ENCODE data around the gene HOXA13.

The HOXA13 gene

GRCh38 chr7:27210441-27211083 lies 10.7 kb upstream of the HOXA13 start:
- Histone ChIP-seq H3K27ac (no peak overlapping the region), H3K4me3 (peak overlapping the region in 1 of 7 experiments; percentile 11)

GRCh38 chr7:27209933-27210440 lies 10.1 kb upstream of the HOXA13 start:
- Histone ChIP-seq H3K4me3 (no peak overlapping the region), H3K27ac (no peak overlapping the region)

GRCh38 chr7:27208998-27209397 lies 9.1 kb upstream of the HOXA13 start:
- Histone ChIP-seq H3K27ac (no peak overlapping the region), H3K4me3 (no peak overlapping the region)

GRCh38 chr7:27207348-27207985 lies 7.6 kb upstream of the HOXA13 start:
- no peak overlapping the region for H3K4me3 ChIP-seq
- H3K27ac ChIP-seq: no peak overlapping the region

GRCh38 chr7:27205325-27206280 lies 5.7 kb upstream of the HOXA13 start:
- no peak overlapping the region for H3K27ac ChIP-seq
- peak overlapping the region in 1 of 7 experiments; percentile 9 for H3K4me3 ChIP-seq

- Histone ChIP-seq H3K27ac (no peak overlapping the region), H3K4me3 (peak overlapping the region in 1 of 7 experiments; percentile 9)
These were observed 5.0 kb upstream of the HOXA13 start for GRCh38 chr7:27204851-27205322.

- no peak overlapping the region for H3K4me3 ChIP-seq
- H3K27ac ChIP-seq: no peak overlapping the region
These were observed 4.2 kb upstream of the HOXA13 start for GRCh38 chr7:27203964-27204594.

- H3K4me3 ChIP-seq: no peak overlapping the region
- no peak overlapping the region for H3K27ac ChIP-seq
These were observed 3.6 kb upstream of the HOXA13 start for GRCh38 chr7:27203365-27203953.

GRCh38 chr7:27202862-27203134 lies 2.9 kb upstream of the HOXA13 start:
- H3K4me3 ChIP-seq: no peak overlapping the region
- no peak overlapping the region for H3K27ac ChIP-seq

GRCh38 chr7:27202018-27202861 lies 2.3 kb upstream of the HOXA13 start:
- H3K27ac ChIP-seq: no peak overlapping the region
- no peak overlapping the region for H3K4me3 ChIP-seq

- H3K27ac ChIP-seq: no peak overlapping the region
- peak overlapping the region in 1 of 7 experiments; percentile 12 for H3K4me3 ChIP-seq
These were observed 1.7 kb upstream of the HOXA13 start for GRCh38 chr7:27201580-27202017.

- H3K27ac ChIP-seq: no peak overlapping the region
- H3K4me3 ChIP-seq: peak overlapping the region in 4 of 7 experiments; percentile 26 to 42 (median 34)
These were observed 1.1 kb upstream of the HOXA13 start for GRCh38 chr7:27200761-27201579.

GRCh38 chr7:27198871-27199801 lies 755 bp downstream of the HOXA13 start:
- Histone ChIP-seq H3K27ac (peak overlapping the region in 3 of 21 experiments; percentile 4 to 76 (median 34)), H3K4me3 (peak overlapping the region in 5 of 7 experiments; percentile 10 to 42 (median 20))

- H3K4me3 ChIP-seq: peak overlapping the region in 2 of 7 experiments; percentile 20 to 25
- peak overlapping the region in 2 of 21 experiments; percentile 4 to 76 for H3K27ac ChIP-seq
These were observed 1.6 kb downstream of the HOXA13 start for GRCh38 chr7:27198138-27198841.

- Histone ChIP-seq H3K4me3 (no peak overlapping the region), H3K27ac (peak overlapping the region in 1 of 21 experiments; percentile 76)
These were observed 2.5 kb downstream of the HOXA13 start for GRCh38 chr7:27197137-27198042.
